ENCODE results near the gene TMEM183A. TPM values are rescaled to one million over a fixed set of nuclear protein-coding genes. Genes with fewer than 3 reads are reported as not detected.

TMEM183A gene
- total and polyA plus RNA-seq, 2 experiments from 2014 or later = 55.1 to 128 TPM

DNA sequence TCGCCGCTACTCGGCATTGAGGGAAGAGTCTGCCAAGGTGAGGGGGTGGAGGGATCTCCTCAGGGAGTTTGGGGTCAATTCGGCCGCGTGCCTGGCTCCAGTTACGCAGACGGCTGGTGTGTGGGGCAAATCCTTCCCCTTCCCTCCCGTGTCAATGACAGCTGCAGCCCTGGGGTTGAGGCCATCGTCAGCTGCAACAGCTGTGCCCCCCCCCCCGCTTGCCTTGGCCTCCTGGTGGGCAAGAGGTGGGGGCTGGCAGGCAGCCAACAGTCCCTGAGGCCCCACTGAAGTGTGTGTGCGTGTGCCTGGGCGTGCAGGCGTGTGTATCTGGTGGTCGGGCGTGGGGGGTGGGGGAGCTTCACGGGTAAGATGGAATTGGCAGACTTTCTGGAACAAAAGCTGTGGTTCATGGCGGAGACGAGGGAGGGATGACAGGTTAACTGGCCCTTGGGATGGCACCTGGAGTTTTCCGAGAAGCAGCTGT lies 44.7 kb downstream of the TMEM183A start:
- Mint-ChIP-seq H3K9me3 (no peaks in the 10 kb centered on the region), H3K4me3 (no peak overlapping the region), H3K36me3 (ENCODE audit: low read depth) (no peaks in the 10 kb centered on the region; the same call in 2 of the 3 replicates), H3K4me1 (peaks cover 62% of the 10 kb centered on the region), H3K27ac (no peak overlapping the region), H3K27me3 (ENCODE audit: insufficient read depth, low read depth, poor library complexity) (peaks cover 11% of the 10 kb centered on the region)
- no peak overlapping the region for H3K4me3 ChIP-seq
- peaks cover 52% of the 10 kb centered on the region for H3K4me1 ChIP-seq (ENCODE audit: insufficient read depth)
- no peaks in the 10 kb centered on the region for H4K20me1 ChIP-seq (replicated peaks; ENCODE audit: insufficient read depth)
- no peaks in the 10 kb centered on the region for H3K9me2 ChIP-seq (ENCODE audit: insufficient read depth)
- H3K4me2 ChIP-seq = no peak overlapping the region
- H3K79me2 ChIP-seq (replicated peaks; ENCODE audit: insufficient read depth) = no peaks in the 10 kb centered on the region
- no peak for ATAC-seq
- no peak for DNase-seq (ENCODE audit: low spot score)
- peaks cover 14% of the 10 kb centered on the region; the same call in 1 of the 2 replicates for H3F3A ChIP-seq (replicated peaks; ENCODE audit: low read depth)
- H3K36me3 ChIP-seq (ENCODE audit: insufficient read depth) = no peaks in the 10 kb centered on the region
- H3K27ac ChIP-seq (ENCODE audit: low read depth) = no peak overlapping the region
- H3K27me3 ChIP-seq (ENCODE audit: insufficient read depth) = no peaks in the 10 kb centered on the region
- no peak for TF ChIP-seq EZH2 (IDR thresholded peaks at IDR 0.05; ENCODE audit: low read depth, unreplicated experiment)
- TF ChIP-seq ZNF114 (CRISPR knock-in tag; IDR thresholded peaks at IDR 0.05) = no peak
- TF ChIP-seq ZNF331 (CRISPR knock-in tag; IDR thresholded peaks at IDR 0.05; ENCODE audit: low read depth) = no peak
- TF ChIP-seq, protein P1, sequence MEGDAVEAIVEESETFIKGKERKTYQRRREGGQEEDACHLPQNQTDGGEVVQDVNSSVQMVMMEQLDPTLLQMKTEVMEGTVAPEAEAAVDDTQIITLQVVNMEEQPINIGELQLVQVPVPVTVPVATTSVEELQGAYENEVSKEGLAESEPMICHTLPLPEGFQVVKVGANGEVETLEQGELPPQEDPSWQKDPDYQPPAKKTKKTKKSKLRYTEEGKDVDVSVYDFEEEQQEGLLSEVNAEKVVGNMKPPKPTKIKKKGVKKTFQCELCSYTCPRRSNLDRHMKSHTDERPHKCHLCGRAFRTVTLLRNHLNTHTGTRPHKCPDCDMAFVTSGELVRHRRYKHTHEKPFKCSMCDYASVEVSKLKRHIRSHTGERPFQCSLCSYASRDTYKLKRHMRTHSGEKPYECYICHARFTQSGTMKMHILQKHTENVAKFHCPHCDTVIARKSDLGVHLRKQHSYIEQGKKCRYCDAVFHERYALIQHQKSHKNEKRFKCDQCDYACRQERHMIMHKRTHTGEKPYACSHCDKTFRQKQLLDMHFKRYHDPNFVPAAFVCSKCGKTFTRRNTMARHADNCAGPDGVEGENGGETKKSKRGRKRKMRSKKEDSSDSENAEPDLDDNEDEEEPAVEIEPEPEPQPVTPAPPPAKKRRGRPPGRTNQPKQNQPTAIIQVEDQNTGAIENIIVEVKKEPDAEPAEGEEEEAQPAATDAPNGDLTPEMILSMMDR (conservative IDR thresholded peaks at IDR 0.05; ENCODE audit: low read depth in 2 of 2) = no peak
- TF ChIP-seq NANOG (IDR thresholded peaks at IDR 0.05; ENCODE audit: borderline replicate concordance) = no peak
- no peak for TF ChIP-seq POLR2AphosphoS5 (IDR thresholded peaks at IDR 0.05; ENCODE audit: low read depth)
- TF ChIP-seq JUNB (IDR thresholded peaks at IDR 0.05; ENCODE audit: unreplicated experiment) = no peak
- TF ChIP-seq CREB1 (CRISPR knock-in tag; IDR thresholded peaks at IDR 0.05; ENCODE audit: low read depth) = no peak
- no peak for TF ChIP-seq EZH2phosphoT487 (IDR thresholded peaks at IDR 0.05; ENCODE audit: unreplicated experiment)
- TF ChIP-seq, protein P2, sequence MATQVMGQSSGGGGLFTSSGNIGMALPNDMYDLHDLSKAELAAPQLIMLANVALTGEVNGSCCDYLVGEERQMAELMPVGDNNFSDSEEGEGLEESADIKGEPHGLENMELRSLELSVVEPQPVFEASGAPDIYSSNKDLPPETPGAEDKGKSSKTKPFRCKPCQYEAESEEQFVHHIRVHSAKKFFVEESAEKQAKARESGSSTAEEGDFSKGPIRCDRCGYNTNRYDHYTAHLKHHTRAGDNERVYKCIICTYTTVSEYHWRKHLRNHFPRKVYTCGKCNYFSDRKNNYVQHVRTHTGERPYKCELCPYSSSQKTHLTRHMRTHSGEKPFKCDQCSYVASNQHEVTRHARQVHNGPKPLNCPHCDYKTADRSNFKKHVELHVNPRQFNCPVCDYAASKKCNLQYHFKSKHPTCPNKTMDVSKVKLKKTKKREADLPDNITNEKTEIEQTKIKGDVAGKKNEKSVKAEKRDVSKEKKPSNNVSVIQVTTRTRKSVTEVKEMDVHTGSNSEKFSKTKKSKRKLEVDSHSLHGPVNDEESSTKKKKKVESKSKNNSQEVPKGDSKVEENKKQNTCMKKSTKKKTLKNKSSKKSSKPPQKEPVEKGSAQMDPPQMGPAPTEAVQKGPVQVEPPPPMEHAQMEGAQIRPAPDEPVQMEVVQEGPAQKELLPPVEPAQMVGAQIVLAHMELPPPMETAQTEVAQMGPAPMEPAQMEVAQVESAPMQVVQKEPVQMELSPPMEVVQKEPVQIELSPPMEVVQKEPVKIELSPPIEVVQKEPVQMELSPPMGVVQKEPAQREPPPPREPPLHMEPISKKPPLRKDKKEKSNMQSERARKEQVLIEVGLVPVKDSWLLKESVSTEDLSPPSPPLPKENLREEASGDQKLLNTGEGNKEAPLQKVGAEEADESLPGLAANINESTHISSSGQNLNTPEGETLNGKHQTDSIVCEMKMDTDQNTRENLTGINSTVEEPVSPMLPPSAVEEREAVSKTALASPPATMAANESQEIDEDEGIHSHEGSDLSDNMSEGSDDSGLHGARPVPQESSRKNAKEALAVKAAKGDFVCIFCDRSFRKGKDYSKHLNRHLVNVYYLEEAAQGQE (IDR thresholded peaks at IDR 0.05; ENCODE audit: unreplicated experiment) = no peak
- H2AFZ ChIP-seq = no peak overlapping the region

DNA sequence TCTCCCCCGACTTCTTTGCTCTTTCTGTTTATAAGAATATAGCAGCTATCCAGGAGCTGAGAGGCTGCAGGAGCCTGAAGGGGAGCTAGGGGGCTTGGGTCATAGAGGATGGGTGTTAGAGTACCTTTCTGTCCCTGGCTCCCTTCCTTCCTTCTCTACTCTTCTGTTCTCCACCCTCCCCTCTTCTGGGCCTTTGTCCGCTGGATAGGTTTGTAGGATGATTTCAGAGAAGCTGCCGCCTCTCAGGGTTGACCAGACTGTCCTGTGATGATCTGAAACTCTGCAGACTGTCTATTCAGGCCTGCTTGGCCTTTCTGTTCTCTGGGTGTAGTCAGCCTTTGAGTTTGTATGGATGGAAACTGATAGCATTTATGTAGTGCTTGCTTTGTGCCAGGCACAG lies 45.4 kb downstream of the TMEM183A start:
- H3K27ac ChIP-seq (ENCODE audit: low read depth) = no peak overlapping the region
- H3K4me2 ChIP-seq = no peak overlapping the region; the same call in 1 of the 2 replicates
- H3K27me3 Mint-ChIP-seq (ENCODE audit: insufficient read depth, low read depth, poor library complexity) = peaks cover 11% of the 10 kb centered on the region
- H2AFZ ChIP-seq = no peak overlapping the region
- H3K27me3 ChIP-seq (ENCODE audit: insufficient read depth) = no peaks in the 10 kb centered on the region
- no peaks in the 10 kb centered on the region for H3K9me3 Mint-ChIP-seq
- peaks cover 66% of the 10 kb centered on the region for H3K4me1 Mint-ChIP-seq
- H3F3A ChIP-seq (replicated peaks; ENCODE audit: low read depth) = peaks cover 14% of the 10 kb centered on the region; the same call in 1 of the 2 replicates
- no peaks in the 10 kb centered on the region; the same call in 2 of the 3 replicates for H3K36me3 Mint-ChIP-seq (ENCODE audit: low read depth)
- H4K20me1 ChIP-seq (replicated peaks; ENCODE audit: insufficient read depth) = no peaks in the 10 kb centered on the region
- H3K4me1 ChIP-seq (ENCODE audit: insufficient read depth) = peaks cover 52% of the 10 kb centered on the region
- no peak overlapping the region for H3K4me3 Mint-ChIP-seq
- no peak overlapping the region for H3K27ac Mint-ChIP-seq
- no peak overlapping the region for H3K4me3 ChIP-seq
- no peaks in the 10 kb centered on the region for H3K9me2 ChIP-seq (ENCODE audit: insufficient read depth)
- no peaks in the 10 kb centered on the region for H3K36me3 ChIP-seq (ENCODE audit: insufficient read depth)
- H3K79me2 ChIP-seq (replicated peaks; ENCODE audit: insufficient read depth) = no peaks in the 10 kb centered on the region
- ATAC-seq (no peak), DNase-seq (ENCODE audit: low spot score) (no peak)
- TF ChIP-seq CREB1 (CRISPR knock-in tag; IDR thresholded peaks at IDR 0.05; ENCODE audit: low read depth) (no peak), POLR2AphosphoS5 (IDR thresholded peaks at IDR 0.05; ENCODE audit: low read depth) (no peak), JUNB (IDR thresholded peaks at IDR 0.05; ENCODE audit: unreplicated experiment) (no peak), ZNF331 (CRISPR knock-in tag; IDR thresholded peaks at IDR 0.05; ENCODE audit: low read depth) (no peak), EZH2phosphoT487 (IDR thresholded peaks at IDR 0.05; ENCODE audit: unreplicated experiment) (no peak), ZNF114 (CRISPR knock-in tag; IDR thresholded peaks at IDR 0.05) (no peak), NANOG (IDR thresholded peaks at IDR 0.05; ENCODE audit: borderline replicate concordance) (no peak), STAT1 (IDR thresholded peaks at IDR 0.05; ENCODE audit: unreplicated experiment) (no peak)
- TF ChIP-seq, protein P1 (conservative IDR thresholded peaks at IDR 0.05; ENCODE audit: low read depth in 2 of 2) = no peak
- TF ChIP-seq, protein P2 (IDR thresholded peaks at IDR 0.05; ENCODE audit: unreplicated experiment) = no peak
